ENCODE measurements around the gene FTCD.

Gene FTCD

DNA sequence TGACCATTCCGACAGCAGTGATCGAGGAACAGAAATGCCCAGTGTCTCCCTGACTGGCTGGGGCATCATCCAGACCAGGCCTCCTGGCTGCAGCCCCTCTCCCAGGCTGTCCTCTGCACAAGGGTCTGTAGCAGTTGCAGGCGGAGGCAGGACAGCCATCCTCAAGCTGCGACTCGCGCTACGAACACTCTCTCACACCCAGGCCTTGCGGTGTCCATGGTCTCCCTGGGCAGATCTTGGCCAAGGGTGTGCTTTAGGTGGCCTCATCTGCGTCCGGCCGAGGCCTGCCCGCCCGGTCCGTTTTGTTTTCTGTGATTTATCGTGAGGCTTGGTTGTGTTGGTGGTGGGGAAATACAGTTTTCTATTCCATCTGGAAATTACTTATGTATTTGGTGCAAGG, 15.7 kb downstream of the FTCD start:
- peaks cover 7% of the 10 kb centered on the region; the same call in 1 of the 2 replicates for H3K4me1 ChIP-seq (ENCODE audit: insufficient read depth, low read length)
- H3K79me2 ChIP-seq (ENCODE audit: insufficient read depth, low read length): no peaks in the 10 kb centered on the region
- no peak overlapping the region for H3K9ac ChIP-seq (ENCODE audit: low read depth, low read length)
- no peak for TF ChIP-seq CTCF (IDR thresholded peaks at IDR 0.05; ENCODE audit: borderline replicate concordance, extremely low read depth, low read length, poor library complexity, severe bottlenecking)
- no peak for TF ChIP-seq EZH2 (IDR thresholded peaks at IDR 0.05; ENCODE audit: borderline replicate concordance, low read depth, low read length, severe bottlenecking)
- H3K4me2 ChIP-seq (ENCODE audit: insufficient read depth, low read length): no peak overlapping the region
- DNase-seq: no peak
- H3K27ac ChIP-seq (ENCODE audit: low read length): no peak overlapping the region
- H3K36me3 ChIP-seq (ENCODE audit: insufficient read depth, low read length): no peaks in the 10 kb centered on the region
- H3K9me3 ChIP-seq (ENCODE audit: insufficient read depth, low read length, severe bottlenecking): no peaks in the 10 kb centered on the region
- ATAC-seq (ENCODE audit: insufficient read depth, low read depth): no peak
- no peaks in the 10 kb centered on the region for H4K20me1 ChIP-seq (ENCODE audit: insufficient read depth, low read length)
- no peaks in the 10 kb centered on the region for H3K27me3 ChIP-seq (ENCODE audit: insufficient read depth, low read length, poor library complexity)
- H2AFZ ChIP-seq (ENCODE audit: low read depth, low read length): no peak overlapping the region
- no peak overlapping the region for H3K4me3 ChIP-seq (ENCODE audit: low read depth in 1 of 2, low read length in 2 of 2)

GRCh38 chr21:46138383-46138970, 16.9 kb downstream of the FTCD start:
- no peak for TF ChIP-seq CTCF (IDR thresholded peaks at IDR 0.05; ENCODE audit: borderline replicate concordance, extremely low read depth, low read length, poor library complexity, severe bottlenecking)
- no peak for TF ChIP-seq EZH2 (IDR thresholded peaks at IDR 0.05; ENCODE audit: borderline replicate concordance, low read depth, low read length, severe bottlenecking)
- no peaks in the 10 kb centered on the region for H3K36me3 ChIP-seq (ENCODE audit: insufficient read depth, low read length)
- H3K79me2 ChIP-seq (ENCODE audit: insufficient read depth, low read length): no peaks in the 10 kb centered on the region
- H3K9ac ChIP-seq (ENCODE audit: low read depth, low read length): no peak overlapping the region
- no peak for ATAC-seq (ENCODE audit: insufficient read depth, low read depth)
- H3K4me3 ChIP-seq (ENCODE audit: low read depth in 1 of 2, low read length in 2 of 2): no peak overlapping the region
- H3K4me1 ChIP-seq (ENCODE audit: insufficient read depth, low read length): 0 out of 2 replicates have a peak, but pooled peaks cover 1% of the 10 kb centered on the region
- no peaks in the 10 kb centered on the region; the same call in 1 of the 2 replicates for H4K20me1 ChIP-seq (ENCODE audit: insufficient read depth, low read length)
- no peak overlapping the region for H3K4me2 ChIP-seq (ENCODE audit: insufficient read depth, low read length)
- H3K27me3 ChIP-seq (ENCODE audit: insufficient read depth, low read length, poor library complexity): no peaks in the 10 kb centered on the region
- DNase-seq: no peak
- no peak overlapping the region for H2AFZ ChIP-seq (ENCODE audit: low read depth, low read length)
- no peaks in the 10 kb centered on the region for H3K9me3 ChIP-seq (ENCODE audit: insufficient read depth, low read length, severe bottlenecking)
- H3K27ac ChIP-seq (ENCODE audit: low read length): no peak overlapping the region

DNA sequence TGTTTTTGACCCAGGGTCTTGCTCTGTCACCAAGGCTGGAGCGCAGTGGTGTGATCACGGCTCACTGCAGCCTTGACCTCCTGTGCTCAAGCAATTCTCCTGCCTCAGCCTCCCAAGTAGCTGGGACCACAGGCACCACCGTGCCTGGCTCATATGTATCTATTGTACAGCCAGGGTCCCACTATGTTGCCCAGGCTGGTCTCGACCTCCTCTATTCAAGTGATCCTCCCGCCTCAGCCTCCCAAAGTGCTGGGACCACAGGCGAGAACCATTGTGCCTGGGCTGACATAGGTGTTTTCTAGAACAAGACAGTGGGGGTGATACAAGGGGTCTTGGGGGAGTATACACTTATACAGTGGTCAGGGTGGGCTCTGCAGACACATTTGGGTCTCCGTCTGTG, 17.5 kb downstream of the FTCD start:
- no peaks in the 10 kb centered on the region; the same call in 1 of the 2 replicates for H4K20me1 ChIP-seq (ENCODE audit: insufficient read depth, low read length)
- H3K4me3 ChIP-seq (ENCODE audit: low read depth in 1 of 2, low read length in 2 of 2): no peak overlapping the region
- ATAC-seq (ENCODE audit: insufficient read depth, low read depth) (no peak), DNase-seq (no peak)
- no peak overlapping the region for H3K4me2 ChIP-seq (ENCODE audit: insufficient read depth, low read length)
- H3K36me3 ChIP-seq (ENCODE audit: insufficient read depth, low read length): no peaks in the 10 kb centered on the region
- no peaks in the 10 kb centered on the region for H3K9me3 ChIP-seq (ENCODE audit: insufficient read depth, low read length, severe bottlenecking)
- no peaks in the 10 kb centered on the region for H3K27me3 ChIP-seq (ENCODE audit: insufficient read depth, low read length, poor library complexity)
- H3K79me2 ChIP-seq (ENCODE audit: insufficient read depth, low read length): no peaks in the 10 kb centered on the region
- H3K4me1 ChIP-seq (ENCODE audit: insufficient read depth, low read length): no peaks in the 10 kb centered on the region
- no peak for TF ChIP-seq EZH2 (IDR thresholded peaks at IDR 0.05; ENCODE audit: borderline replicate concordance, low read depth, low read length, severe bottlenecking)
- TF ChIP-seq CTCF (IDR thresholded peaks at IDR 0.05; ENCODE audit: borderline replicate concordance, extremely low read depth, low read length, poor library complexity, severe bottlenecking): no peak
- no peak overlapping the region for H3K27ac ChIP-seq (ENCODE audit: low read length)
- no peak overlapping the region for H3K9ac ChIP-seq (ENCODE audit: low read depth, low read length)
- H2AFZ ChIP-seq (ENCODE audit: low read depth, low read length): no peak overlapping the region

Data from DND-41 (cell line).